ENCODE measurements around the gene GPC3. TPM values are rescaled to one million over a fixed set of nuclear protein-coding genes. Genes with fewer than 3 reads are reported as not detected.

The GPC3 gene
- total and polyA plus RNA-seq, 7 donors = 0.43 to 2.3 (median 1.4) TPM

GRCh38 chrX:133924548-133924947 is 60.8 kb downstream of the GPC3 start:
- no peak for ATAC-seq
- peaks cover 0 to 5% (median 0%) of the 10 kb centered on the region in 3 donors for H3K27me3 ChIP-seq (ENCODE audit: insufficient read depth in 3 of 3, low read length in 2 of 3)
- H3K9me3 ChIP-seq = no peaks in the 10 kb centered on the region
- H3K4me3 ChIP-seq = no peak overlapping the region
- TF ChIP-seq, protein P1, sequence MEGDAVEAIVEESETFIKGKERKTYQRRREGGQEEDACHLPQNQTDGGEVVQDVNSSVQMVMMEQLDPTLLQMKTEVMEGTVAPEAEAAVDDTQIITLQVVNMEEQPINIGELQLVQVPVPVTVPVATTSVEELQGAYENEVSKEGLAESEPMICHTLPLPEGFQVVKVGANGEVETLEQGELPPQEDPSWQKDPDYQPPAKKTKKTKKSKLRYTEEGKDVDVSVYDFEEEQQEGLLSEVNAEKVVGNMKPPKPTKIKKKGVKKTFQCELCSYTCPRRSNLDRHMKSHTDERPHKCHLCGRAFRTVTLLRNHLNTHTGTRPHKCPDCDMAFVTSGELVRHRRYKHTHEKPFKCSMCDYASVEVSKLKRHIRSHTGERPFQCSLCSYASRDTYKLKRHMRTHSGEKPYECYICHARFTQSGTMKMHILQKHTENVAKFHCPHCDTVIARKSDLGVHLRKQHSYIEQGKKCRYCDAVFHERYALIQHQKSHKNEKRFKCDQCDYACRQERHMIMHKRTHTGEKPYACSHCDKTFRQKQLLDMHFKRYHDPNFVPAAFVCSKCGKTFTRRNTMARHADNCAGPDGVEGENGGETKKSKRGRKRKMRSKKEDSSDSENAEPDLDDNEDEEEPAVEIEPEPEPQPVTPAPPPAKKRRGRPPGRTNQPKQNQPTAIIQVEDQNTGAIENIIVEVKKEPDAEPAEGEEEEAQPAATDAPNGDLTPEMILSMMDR (IDR thresholded peaks at IDR 0.05) = no peak
- no peak for DNase-seq
- H3K27ac ChIP-seq = no peak overlapping the region
- WGBS, 3 donors = 47 to 71% (median 69%) methylated on average over 4 of the region's 4 CpGs
- no peaks in the 10 kb centered on the region for H3K4me1 ChIP-seq
- H3K36me3 ChIP-seq (ENCODE audit: insufficient read depth in 1 of 2, low read depth in 1 of 2) = no peaks in the 10 kb centered on the region
- intact Hi-C loops (cut with DNase I) = loop anchor here in 1 of 2 donors (5.0 kb wide), 1 partner anchor 132 kb away; no protein-coding TSS in a partner anchor

DNA sequence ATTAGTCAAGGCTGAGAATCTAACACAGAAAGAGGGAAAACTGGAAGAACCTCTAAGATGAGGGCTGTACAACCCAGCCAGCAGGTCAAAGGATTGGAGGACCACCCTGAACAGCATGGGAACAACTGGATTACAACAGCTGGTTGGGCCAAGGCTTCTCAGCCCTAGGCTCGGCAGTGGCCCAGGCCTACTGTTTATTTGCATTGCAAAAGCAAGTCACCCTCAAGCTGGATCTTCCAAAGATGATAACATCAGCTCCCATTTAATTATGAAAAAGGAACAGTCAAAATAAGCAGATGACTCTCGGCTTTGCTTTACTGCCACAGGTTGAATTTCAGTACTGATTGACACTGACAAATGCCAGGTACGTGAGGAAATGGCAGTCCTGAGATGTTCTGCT is 61.8 kb downstream of the GPC3 start:
- no peak overlapping the region for H3K27ac ChIP-seq
- H3K4me3 ChIP-seq = no peak overlapping the region
- DNase-seq (no peak), ATAC-seq (no peak)
- no peaks in the 10 kb centered on the region for H3K36me3 ChIP-seq (ENCODE audit: insufficient read depth in 1 of 2, low read depth in 1 of 2)
- intact Hi-C loops (cut with DNase I) = loop anchor here in 1 of 2 donors (5.0 kb wide), 1 partner anchor 131 kb away; no protein-coding TSS in a partner anchor
- peaks cover 0 to 5% (median 0%) of the 10 kb centered on the region in 3 donors for H3K27me3 ChIP-seq (ENCODE audit: insufficient read depth in 3 of 3, low read length in 2 of 3)
- TF ChIP-seq, protein P1 (IDR thresholded peaks at IDR 0.05) = no peak
- 28 to 47% (median 40%) methylated on average over 3 of the region's 3 CpGs for whole genome bisulfite sequencing, 3 donors
- H3K9me3 ChIP-seq = no peaks in the 10 kb centered on the region
- no peaks in the 10 kb centered on the region for H3K4me1 ChIP-seq

GRCh38 chrX:133923113-133923512 is 62.3 kb downstream of the GPC3 start:
- H3K36me3 ChIP-seq (ENCODE audit: insufficient read depth in 1 of 2, low read depth in 1 of 2) = no peaks in the 10 kb centered on the region
- H3K4me1 ChIP-seq = no peaks in the 10 kb centered on the region
- TF ChIP-seq, protein P1 (IDR thresholded peaks at IDR 0.05) = no peak
- H3K9me3 ChIP-seq = no peaks in the 10 kb centered on the region
- DNase-seq (no peak), ATAC-seq (no peak)
- intact Hi-C loops (cut with DNase I) = loop anchor here in 1 of 2 donors (5.0 kb wide), 1 partner anchor 131 kb away; no protein-coding TSS in a partner anchor
- H3K4me3 ChIP-seq = no peak overlapping the region
- no peak overlapping the region for H3K27ac ChIP-seq
- H3K27me3 ChIP-seq (ENCODE audit: insufficient read depth in 3 of 3, low read length in 2 of 3) = peaks cover 0 to 5% (median 0%) of the 10 kb centered on the region in 3 donors
- WGBS, 3 donors = 46 to 56% (median 56%) methylated on average over 5 of the region's 5 CpGs

DNA sequence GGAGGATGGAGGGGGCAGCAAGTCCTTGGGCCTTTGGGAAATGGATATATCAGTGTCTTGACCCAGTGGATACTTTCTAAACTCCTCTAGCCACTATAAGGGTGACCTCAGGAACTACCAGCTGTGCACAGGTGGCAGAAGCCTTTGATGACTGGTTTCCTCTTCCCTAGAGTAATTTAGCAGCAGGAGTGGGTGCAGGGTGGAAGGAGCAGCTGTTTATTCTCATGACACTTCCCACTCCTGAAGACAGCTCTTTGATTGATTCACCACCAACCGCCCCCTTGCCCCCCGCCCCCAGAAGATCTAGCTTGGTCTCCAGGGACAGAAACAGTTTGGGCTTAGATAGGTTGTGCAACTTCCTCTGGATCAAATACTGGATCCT is 63.0 kb downstream of the GPC3 start:
- WGBS, 3 donors = 50 to 64% (median 58%) methylated on average over 2 of the region's 2 CpGs
- no peak for DNase-seq

More for the DNA sequence above, 63.0 kb downstream of the GPC3 start:
- intact Hi-C loops (cut with DNase I) = loop anchor here in 1 of 2 donors (5.0 kb wide), 1 partner anchor 130 kb away; no protein-coding TSS in a partner anchor
- Histone ChIP-seq H3K4me1 (no peaks in the 10 kb centered on the region), H3K36me3 (ENCODE audit: insufficient read depth in 1 of 2, low read depth in 1 of 2) (no peaks in the 10 kb centered on the region), H3K27me3 (ENCODE audit: insufficient read depth in 3 of 3, low read length in 2 of 3) (peaks cover 0 to 5% (median 0%) of the 10 kb centered on the region in 3 donors), H3K27ac (no peak overlapping the region), H3K9me3 (peaks cover 3% of the 10 kb centered on the region), H3K4me3 (no peak overlapping the region)
- ATAC-seq = no peak
- TF ChIP-seq, protein P1 (IDR thresholded peaks at IDR 0.05) = no peak
